IPS-18c (cell line): ENCODE measurements around the gene ISCA2.
"Not testable (repeated sequence)": the region's sequence is repeated elsewhere in the genome, so short reads cannot be mapped to it uniquely, and the experiment has no call there.

Source experiments
- H3K4me3 ChIP-seq: 2 replicates; pipeline ENCODE4 v1.7.0; 2013; ENCODE audit warnings: low read depth, mild to moderate bottlenecking, low read length, moderate library complexity; ENCODE audit not compliant: insufficient read depth
- H3K9me3 ChIP-seq: one replicate; pipeline ENCODE4 v1.6.1; 2013; ENCODE audit warnings: mild to moderate bottlenecking, low read length, moderate library complexity; ENCODE audit not compliant: control insufficient read depth, insufficient read depth

Gene ISCA2

DNA sequence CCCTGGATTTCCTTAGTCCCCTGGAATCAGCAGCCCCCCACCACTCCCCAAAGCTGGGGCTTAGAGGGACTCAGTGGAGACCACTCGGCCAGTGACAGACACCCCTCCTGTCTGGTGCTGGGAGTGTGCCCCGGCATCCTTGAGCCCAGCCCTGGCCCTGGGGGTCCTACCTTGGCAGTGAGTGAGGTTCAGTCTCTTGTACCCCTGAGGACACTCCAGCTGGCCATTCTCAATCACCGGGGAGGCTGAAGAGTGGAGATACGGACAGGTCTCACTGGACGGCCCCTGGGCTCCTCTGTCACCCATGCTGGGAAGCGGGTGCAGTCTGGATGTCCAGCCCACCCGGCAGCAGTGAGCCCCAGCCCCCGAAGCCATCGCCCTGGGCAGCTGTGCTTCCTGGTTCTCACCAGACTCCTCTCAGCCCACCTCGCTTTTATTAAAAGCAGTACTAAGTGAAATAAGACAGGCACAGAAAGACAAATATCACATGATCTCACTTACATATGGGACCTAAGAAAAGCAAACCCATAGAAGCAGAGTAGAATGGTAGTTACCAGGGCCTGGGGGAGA, 42.3 kb downstream of the ISCA2 start:
- Histone ChIP-seq H3K4me3 (no peak overlapping the region), H3K9me3 (peaks cover 4% of the 10 kb centered on the region)

DNA sequence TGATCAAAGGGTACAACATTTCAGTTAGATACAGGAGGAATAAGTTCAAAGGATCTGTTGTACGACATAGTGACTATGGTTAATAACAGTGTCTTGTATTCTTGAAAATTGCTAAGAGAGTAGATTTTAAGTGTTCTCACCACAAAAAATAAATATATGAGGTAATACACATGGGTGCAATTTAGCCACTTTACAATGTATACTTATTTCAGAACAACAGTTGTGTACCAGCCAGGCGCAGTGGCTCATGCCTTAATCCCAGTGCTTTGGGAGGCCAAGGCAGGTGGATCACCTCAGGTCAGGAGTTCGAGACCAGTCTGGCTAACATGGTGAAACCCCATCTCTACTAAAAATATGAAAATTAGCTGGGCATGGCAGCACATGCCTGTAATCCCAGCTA, 42.8 kb downstream of the ISCA2 start:
- H3K4me3 ChIP-seq, H3K9me3 ChIP-seq: not testable (repeated sequence)

DNA sequence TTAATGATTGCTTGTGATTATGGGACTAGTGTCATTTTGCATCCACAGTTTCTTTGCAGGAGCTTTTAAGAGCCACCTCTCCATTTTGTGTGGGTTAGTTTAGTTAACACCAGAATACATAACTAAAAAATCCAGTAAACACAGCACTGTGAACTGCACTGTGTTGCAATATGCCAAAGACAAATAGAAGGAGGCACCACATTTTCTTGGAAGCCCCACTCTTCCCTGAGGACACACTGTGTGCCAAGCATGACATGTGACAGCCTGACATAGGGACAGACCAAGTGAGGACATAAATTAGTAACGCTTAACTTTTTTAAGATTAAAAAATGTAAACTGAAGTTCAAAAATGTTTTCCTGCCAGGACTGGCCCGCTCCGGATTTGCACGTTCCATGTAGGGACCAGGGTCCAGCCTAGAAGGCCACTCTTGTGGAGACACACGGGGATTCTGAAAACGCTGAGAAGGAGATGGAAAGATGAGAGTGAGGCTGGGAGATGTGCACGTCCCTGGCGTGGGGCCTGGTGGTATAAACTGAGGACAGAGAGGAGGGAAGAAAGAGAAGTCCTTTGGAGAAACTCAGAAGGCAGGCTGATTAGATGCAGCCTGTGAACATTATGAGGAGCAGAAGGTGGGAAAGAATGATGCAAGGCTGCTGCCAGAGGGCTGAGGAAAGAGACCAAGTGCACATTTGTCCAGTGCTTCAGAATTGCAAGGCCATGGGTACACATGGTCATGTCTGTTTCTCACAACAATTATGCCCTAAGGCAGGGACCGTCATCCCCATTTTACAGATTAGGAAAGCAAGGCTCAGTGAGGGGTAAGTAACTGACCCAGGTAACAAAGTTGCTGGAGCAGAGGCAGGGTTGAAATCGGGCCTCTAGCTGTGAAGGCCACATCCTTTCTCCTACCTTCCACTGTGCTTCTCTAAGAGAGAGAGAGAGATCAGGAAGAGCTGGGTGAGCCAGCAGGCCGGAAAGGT, 45.1 kb downstream of the ISCA2 start:
- no peaks in the 10 kb centered on the region for H3K9me3 ChIP-seq

DNA sequence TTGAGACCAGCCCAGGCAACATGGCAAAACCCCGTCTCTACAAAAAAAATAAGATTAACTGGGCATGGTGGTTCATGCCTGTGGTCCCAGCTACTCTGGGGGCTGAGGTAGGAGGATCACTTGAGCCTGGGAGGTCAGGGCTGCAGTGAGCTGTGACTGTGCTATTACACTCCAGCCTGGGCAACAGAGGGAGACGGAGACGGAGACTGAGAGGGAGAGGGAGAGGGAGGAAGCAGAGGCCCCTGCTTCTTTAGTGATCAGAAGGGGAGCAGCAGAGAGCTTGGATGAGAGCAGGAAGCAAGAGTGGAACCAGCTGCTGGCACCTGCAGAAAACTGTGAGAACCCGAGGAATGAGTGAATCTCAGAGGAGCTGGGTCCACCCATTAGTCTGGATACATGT, 45.9 kb downstream of the ISCA2 start:
- Histone ChIP-seq H3K9me3 (no peaks in the 10 kb centered on the region), H3K4me3 (no peak overlapping the region)

More for the DNA sequence above, 45.1 kb downstream of the ISCA2 start:
- H3K4me3 ChIP-seq, result no peak overlapping the region

DNA sequence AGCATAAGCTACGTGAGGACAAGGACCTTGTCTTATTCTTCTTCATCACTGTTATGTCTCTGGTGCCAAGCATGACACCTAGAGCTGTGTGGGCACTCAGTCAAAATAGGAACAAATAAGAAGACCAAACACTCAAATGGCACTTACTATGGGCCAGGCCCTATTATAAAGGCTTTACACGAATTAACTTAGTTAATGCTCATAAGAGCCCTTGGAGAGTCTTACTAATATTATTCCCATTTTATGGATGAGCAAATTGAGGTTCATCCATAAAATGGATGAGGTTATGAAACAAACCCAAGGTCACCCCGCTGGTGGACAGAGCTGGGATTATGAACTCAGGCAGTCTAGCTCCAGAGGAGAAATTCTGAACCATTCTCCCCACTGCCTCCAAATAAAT, 47.7 kb downstream of the ISCA2 start:
- Histone ChIP-seq H3K4me3 (no peak overlapping the region), H3K9me3 (no peaks in the 10 kb centered on the region)

DNA sequence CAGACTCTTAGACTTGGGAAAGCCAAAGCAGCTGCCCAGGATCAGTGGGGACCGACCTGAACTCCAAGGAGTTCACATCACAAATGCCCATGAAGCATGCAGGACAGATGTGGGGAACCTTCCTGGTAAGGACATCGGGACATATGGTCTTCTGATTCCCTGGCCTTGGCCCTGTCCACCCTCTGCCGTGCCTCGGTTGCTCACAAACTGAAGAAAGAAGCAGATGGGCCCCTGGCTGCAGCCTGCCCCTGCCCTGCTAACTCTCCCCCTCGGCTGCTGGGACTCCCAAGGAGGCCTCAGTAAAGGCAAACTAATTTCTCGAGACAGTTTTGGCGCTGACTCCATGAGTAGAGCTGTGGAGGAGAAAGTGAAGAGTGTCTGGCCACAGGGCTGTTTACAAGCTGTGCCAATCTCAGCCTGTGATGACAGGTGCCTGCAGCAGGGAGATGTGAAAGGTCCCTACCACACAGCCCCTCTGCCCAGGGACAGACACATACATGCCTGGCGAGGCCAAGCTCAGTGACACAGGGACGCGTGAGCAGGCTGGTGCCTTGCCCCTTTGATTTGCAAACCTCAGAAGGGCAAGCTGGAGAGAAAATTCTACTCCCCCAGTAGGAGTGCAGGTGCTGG, 48.6 kb downstream of the ISCA2 start:
- Histone ChIP-seq H3K4me3 (no peak overlapping the region), H3K9me3 (no peaks in the 10 kb centered on the region)

DNA sequence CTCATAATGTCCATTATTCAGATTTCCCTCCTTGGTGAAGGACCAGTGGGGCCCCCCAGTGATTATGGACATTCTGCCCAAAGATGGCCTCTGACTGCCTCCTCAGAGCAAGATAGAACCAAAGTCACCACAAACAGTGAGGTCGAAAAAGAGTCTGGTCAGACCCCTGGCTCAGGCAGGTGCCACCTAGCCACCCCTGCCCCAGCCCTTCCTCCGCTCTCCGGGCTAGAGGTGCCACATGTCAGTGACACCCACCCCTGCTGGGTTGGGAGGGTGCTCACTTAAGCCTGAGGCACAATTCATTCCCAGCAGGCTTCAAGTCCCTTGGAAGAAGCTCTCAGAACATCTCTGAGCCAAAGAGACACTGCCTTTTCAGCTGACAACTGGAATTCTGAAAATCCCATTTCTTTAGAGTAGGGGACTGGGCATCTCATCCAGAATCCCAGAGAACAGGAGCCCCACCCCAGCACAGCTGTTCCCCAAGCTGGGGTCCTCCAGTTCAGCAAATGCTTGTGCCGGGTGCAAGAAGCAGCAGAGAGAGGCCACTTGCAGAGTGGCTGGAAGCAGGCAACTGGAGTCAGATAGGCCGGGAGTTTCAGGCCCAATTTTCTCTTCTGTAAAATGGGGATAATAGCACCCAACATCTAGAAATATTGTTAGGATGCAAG, 50.3 kb downstream of the ISCA2 start:
- Histone ChIP-seq H3K4me3 (no peak overlapping the region), H3K9me3 (no peaks in the 10 kb centered on the region)

DNA sequence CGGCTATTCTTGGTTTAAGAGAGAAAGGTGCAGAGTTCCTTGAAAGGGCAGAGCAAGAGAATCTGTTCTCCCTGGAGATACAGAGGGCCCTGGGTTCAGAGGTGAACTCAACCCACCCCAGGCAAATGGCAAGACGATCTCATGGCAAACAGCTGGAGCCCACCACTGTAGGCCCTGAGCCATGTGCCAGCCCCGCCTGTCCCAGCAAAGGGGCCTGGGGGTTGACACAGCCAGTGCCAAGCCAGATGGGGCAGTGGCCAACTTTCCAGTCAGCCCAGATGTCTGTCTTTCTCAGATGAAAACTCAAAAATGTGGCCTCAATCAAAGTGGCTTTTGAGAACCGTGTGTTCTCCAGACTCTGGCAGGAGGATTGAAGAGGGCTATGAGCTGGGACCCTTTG, 51.8 kb downstream of the ISCA2 start:
- Histone ChIP-seq H3K9me3 (no peaks in the 10 kb centered on the region), H3K4me3 (no peak overlapping the region)

DNA sequence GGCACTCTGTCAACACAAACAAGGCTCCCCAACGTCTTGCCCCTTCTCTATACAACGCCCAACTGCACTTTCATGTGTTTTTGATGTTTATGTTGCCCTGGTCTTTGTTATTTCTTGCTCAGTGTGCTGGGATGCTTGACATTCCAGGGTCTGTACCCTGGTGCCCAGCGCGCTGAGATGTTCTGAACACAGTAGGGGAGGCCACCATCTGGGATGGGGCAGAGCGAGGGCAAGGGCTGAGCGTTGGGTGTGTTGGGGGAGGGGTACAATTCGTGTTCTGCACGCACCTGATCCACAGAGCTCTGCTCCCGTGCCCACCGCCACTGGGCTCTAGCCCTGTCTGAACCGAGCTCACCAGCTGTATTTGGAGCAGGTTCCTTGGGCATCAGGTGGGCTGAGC, 52.9 kb downstream of the ISCA2 start:
- Histone ChIP-seq H3K4me3 (no peak overlapping the region; the same call in 1 of the 2 replicates), H3K9me3 (no peaks in the 10 kb centered on the region)
